HCT116 (cell line): Measurements from ENCODE around the gene SENP1.

Source experiments
- CTCF ChIP-seq, 3 experiments: fragments of 200-600 bp in 1 of 3; sonication (generic) in 1 of 3; IDR thresholded peaks in 2 of 3; conservative IDR thresholded peaks in 1 of 3; 2 replicates each; pipeline ENCODE4 v1.5.1; 2012 to 2017; ENCODE audit warnings: low read depth in 2 of 3, low read length in 2 of 3, antibody characterized with exemption in 1 of 3, borderline replicate concordance in 1 of 3, control low read depth in 1 of 3, mild to moderate bottlenecking in 1 of 3, mixed read lengths in 1 of 3, mixed run types in 1 of 3, moderate library complexity in 1 of 3; ENCODE audit not compliant: insufficient read depth in 1 of 3
- EZH2 ChIP-seq: fragments of 200-600 bp; sonication (generic); IDR thresholded peaks from 2 replicates; pipeline ENCODE4 v1.6.1; 2017; ENCODE audit warnings: antibody characterized with exemption, mixed run types
- POLR2A ChIP-seq: IDR thresholded peaks from 2 replicates; pipeline ENCODE4 v1.7.0; 2011; ENCODE audit warnings: borderline replicate concordance; ENCODE audit not compliant: insufficient read depth, insufficient read length; ENCODE audit errors: extremely low read depth

GRCh38 chr12:48013287-48013686 is 92.6 kb downstream of the SENP1 start:
- TF ChIP-seq EZH2 (no peak), CTCF (IDR thresholded peaks at IDR 0.05 in 2 of 3, conservative IDR thresholded peaks at IDR 0.05 in 1 of 3; ENCODE audit: borderline replicate concordance in 1 of 3, insufficient read depth in 1 of 3, low read depth in 2 of 3, low read length in 2 of 3) (no peak), POLR2A (no peak)
